ENCODE data around the gene SERTAD3. TPM values are rescaled to one million over a fixed set of nuclear protein-coding genes. Genes with fewer than 3 reads are reported as not detected.
A peak's percentile ranks its signal among the peaks of the same experiment; 100 is the strongest.

SERTAD3 gene
- total and polyA plus RNA-seq, 8 donors, result 4.9 to 15.0 (median 8.4) TPM

GRCh38 chr19:40474737-40475136 is 30.6 kb upstream of the SERTAD3 start:
- no peak for TF ChIP-seq CTCF (IDR thresholded peaks at IDR 0.05)
- Histone ChIP-seq H3K27me3 (no peaks in the 10 kb centered on the region), H3K27ac (no peak overlapping the region), H3K4me3 (no peak overlapping the region), H3K9me3 (no peaks in the 10 kb centered on the region), H3K4me1 (no peaks in the 10 kb centered on the region), H3K36me3 (no peaks in the 10 kb centered on the region)
- FAIRE-seq (no peak), ATAC-seq (no peak), DNase-seq (no peak)
- intact Hi-C loops (cut with DNase I), result no loop called here
- WGBS, 2 donors, result 75 to 83% methylated on average over 4 of the region's 4 CpGs

GRCh38 chr19:40472516-40472915 is 28.4 kb upstream of the SERTAD3 start:
- H3K4me3 ChIP-seq, result no peak overlapping the region
- H3K9me3 ChIP-seq, result no peaks in the 10 kb centered on the region
- FAIRE-seq, result no peak
- no peaks in the 10 kb centered on the region for H3K27me3 ChIP-seq
- WGBS, 2 donors, result 85% methylated on average over 13 of the region's 13 CpGs
- ATAC-seq, result no peak
- no peak overlapping the region for H3K27ac ChIP-seq
- H3K4me1 ChIP-seq, result no peaks in the 10 kb centered on the region
- TF ChIP-seq CTCF (IDR thresholded peaks at IDR 0.05), result no peak
- no peaks in the 10 kb centered on the region for H3K36me3 ChIP-seq
- no peak for DNase-seq
- intact Hi-C loops (cut with DNase I), result no loop called here

GRCh38 chr19:40471111-40471510 is 27.0 kb upstream of the SERTAD3 start:
- H3K9me3 ChIP-seq, result no peaks in the 10 kb centered on the region
- no peak overlapping the region for H3K27ac ChIP-seq
- WGBS, 2 donors, result 96 to 97% methylated on average over 3 of the region's 3 CpGs
- no peak for TF ChIP-seq CTCF (IDR thresholded peaks at IDR 0.05)
- DNase-seq, result no peak
- no peak for FAIRE-seq
- no peaks in the 10 kb centered on the region for H3K36me3 ChIP-seq
- intact Hi-C loops (cut with DNase I), result no loop called here
- no peak overlapping the region for H3K4me3 ChIP-seq
- ATAC-seq, result no peak
- H3K27me3 ChIP-seq, result no peaks in the 10 kb centered on the region
- peaks cover 0 to 6% (median 0%) of the 10 kb centered on the region in 3 donors for H3K4me1 ChIP-seq

- no peak overlapping the region for H3K4me3 ChIP-seq
- H3K9me3 ChIP-seq, result no peaks in the 10 kb centered on the region
- 94% methylated on average over 6 of the region's 6 CpGs for WGBS, 2 donors
- no peak for ATAC-seq
- TF ChIP-seq CTCF (IDR thresholded peaks at IDR 0.05), result no peak
- peaks cover 3 to 15% (median 4%) of the 10 kb centered on the region in 3 donors for H3K4me1 ChIP-seq
- intact Hi-C loops (cut with DNase I), result no loop called here
- no peak overlapping the region for H3K27ac ChIP-seq
- no peaks in the 10 kb centered on the region for H3K27me3 ChIP-seq
- DNase-seq, result no peak
- H3K36me3 ChIP-seq, result no peaks in the 10 kb centered on the region
- FAIRE-seq, result no peak
Observed at GRCh38 chr19:40469011-40469410, 24.9 kb upstream of the SERTAD3 start.

GRCh38 chr19:40466985-40467734 is 23.0 kb upstream of the SERTAD3 start, which contains the start of gene SPTBN4:
TSS of gene SPTBN4 (plus strand) at chr19:40467001. CDS start at chr19:40472622, 5,621 bp downstream.
- no peak for FAIRE-seq
- H3K27ac ChIP-seq, result peak within 1 kb of the TSS; percentile 7 to 89 (median 60)
- no peaks in the 10 kb centered on the region for H3K9me3 ChIP-seq
- H3K36me3 ChIP-seq, result no peaks in the 10 kb centered on the region
- intact Hi-C loops (cut with DNase I), result no loop called here
- peak in 5 of 6 donors; percentile 34 to 82 (median 65) for DNase-seq
- no peak for ATAC-seq
- peaks cover 3 to 19% (median 4%) of the 10 kb centered on the region in 3 donors for H3K4me1 ChIP-seq
- 7 to 15% methylated on average over 22 to 85 of the region's 87 CpGs for WGBS, 2 donors
- TF ChIP-seq CTCF (IDR thresholded peaks at IDR 0.05), result no peak
- H3K27me3 ChIP-seq, result no peaks in the 10 kb centered on the region
- H3K4me3 ChIP-seq, result peak within 1 kb of the TSS; percentile 18 to 69 (median 35)

Data from pancreas (tissue), 10 donors.